Neural progenitor cell (in vitro differentiated cells): Measurements from ENCODE around the gene NPEPL1.

Experiments
- CTCF ChIP-seq: fragments of 200-600 bp; sonication (generic); IDR thresholded peaks from 2 replicates; pipeline ENCODE4 v1.5.1; 2017; ENCODE audit warnings: antibody characterized with exemption, mild to moderate bottlenecking
- EZH2 ChIP-seq: fragments of 200-600 bp; sonication (generic); IDR thresholded peaks from 2 replicates; pipeline ENCODE4 v1.6.1; 2017; ENCODE audit warnings: antibody characterized with exemption, mild to moderate bottlenecking, moderate library complexity
- EZH2phosphoT487 ChIP-seq: fragments of 200-600 bp; sonication (generic); IDR thresholded peaks from 2 replicates; pipeline ENCODE4 v1.6.1; 2017; ENCODE audit warnings: antibody characterized with exemption

- TF ChIP-seq CTCF (no peak), EZH2phosphoT487 (no peak), EZH2 (no peak)
Observed at GRCh38 chr20:58754584-58754983, 62.0 kb downstream of the NPEPL1 start.
